Stimulated activated CD4-positive, alpha-beta T cell treated with anti-CD3 and anti-CD28 coated beads, Interleukin-12 subunit alpha, Interleukin-12 subunit beta, amount 100 ng/mL, for 24 hours (primary cell): ENCODE data around the gene CASQ1.

ENCODE experiments used
- DNase-seq, 2 experiments: peaks; one replicate each; pipeline ENCODE4 v3.0.0-alpha.2; 2020; ENCODE audit warnings: low read depth in 2 of 2

Gene CASQ1

GRCh38 chr1:160168609-160169369, 21.6 kb upstream of the CASQ1 start:
- DNase-seq, result no peak

GRCh38 chr1:160169553-160170399, 20.6 kb upstream of the CASQ1 start:
- DNase-seq, result no peak

DNA sequence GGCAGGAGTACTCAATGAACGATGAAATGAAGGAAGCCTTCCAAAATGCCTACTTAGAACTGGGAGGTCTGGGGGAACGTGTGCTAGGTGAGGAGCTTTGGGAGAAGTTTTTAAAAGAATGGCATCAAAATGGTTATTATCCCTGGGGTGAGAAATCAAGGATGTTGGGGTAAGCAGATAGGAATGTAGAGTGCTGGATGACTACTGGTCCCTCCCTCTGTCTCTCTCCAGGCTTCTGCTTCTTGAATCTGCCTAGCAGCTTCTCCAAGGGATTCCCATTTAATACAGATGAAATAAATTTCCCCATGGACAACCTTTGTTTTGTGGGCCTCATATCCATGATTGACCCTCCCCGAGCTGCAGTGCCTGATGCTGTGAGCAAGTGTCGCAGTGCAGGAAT, 19.0 kb upstream of the CASQ1 start:
- DNase-seq, result no peak

- DNase-seq, result no peak
These were observed 18.4 kb upstream of the CASQ1 start for GRCh38 chr1:160171980-160172379.

DNA sequence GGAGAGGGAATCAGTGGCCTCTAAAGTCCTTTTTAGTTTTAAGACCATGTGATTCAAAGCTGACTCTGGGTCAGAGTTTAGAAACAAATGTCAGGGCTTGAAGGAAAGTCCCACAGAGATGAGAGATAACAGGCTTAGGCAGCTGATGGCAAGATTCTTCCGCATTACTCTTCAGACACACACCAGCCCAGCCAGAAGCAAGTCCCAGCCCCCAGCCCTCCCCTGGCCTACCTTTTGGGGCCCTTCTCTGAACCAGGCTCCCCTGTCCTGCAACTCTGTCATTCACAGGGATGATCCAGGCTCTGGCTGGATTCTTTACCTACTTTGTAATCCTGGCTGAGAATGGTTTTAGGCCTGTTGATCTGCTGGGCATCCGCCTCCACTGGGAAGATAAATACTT, 13.1 kb upstream of the CASQ1 start:
- DNase-seq, result no peak

- DNase-seq, result no peak
These were observed 12.7 kb upstream of the CASQ1 start for GRCh38 chr1:160177667-160178066.

- no peak for DNase-seq
These were observed 11.6 kb upstream of the CASQ1 start for GRCh38 chr1:160178731-160179130.

GRCh38 chr1:160179336-160179735, 11.0 kb upstream of the CASQ1 start:
- DNase-seq, result no peak

DNA sequence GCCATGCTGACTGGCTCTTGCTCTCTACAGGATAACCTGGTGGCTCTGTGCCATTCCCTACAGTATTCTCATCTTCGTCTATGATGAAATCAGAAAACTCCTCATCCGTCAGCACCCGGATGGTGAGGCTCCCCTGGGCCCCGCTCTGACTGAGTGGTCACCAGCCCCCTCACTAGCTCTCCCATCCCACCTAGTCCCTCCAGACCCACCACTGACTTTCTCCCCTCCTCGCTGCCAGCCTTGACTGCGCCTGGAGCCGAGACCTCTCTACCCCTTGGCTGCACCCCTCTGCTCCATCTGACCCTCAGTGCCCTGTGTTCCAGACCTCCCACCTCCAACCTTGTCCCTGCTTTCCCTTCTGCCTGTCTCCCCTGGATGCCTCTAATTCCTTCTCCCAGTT, 4.1 kb upstream of the CASQ1 start:
- no peak for DNase-seq

GRCh38 chr1:160186729-160187128, 3.6 kb upstream of the CASQ1 start:
- no peak for DNase-seq

DNA sequence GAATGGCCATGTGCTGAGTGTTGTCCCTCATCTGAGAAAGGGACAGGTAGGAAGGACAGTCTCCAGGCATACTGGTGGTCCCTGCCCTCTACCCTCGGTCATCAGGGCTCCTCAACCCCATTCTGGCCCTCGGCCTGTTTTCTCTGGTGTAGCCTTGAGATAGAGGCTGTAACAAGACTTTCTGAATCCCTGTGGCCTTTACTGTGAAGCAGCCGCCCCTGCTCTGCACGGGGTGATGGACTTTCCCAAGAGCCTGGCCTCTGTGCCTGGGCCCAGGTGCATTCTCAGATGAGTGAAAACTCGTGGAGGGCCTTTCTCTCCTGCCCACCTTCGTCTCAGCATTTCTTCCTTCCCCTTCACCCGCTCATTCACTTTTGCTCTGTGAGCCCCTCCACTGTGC, 3.0 kb upstream of the CASQ1 start:
- no peak for DNase-seq

DNA sequence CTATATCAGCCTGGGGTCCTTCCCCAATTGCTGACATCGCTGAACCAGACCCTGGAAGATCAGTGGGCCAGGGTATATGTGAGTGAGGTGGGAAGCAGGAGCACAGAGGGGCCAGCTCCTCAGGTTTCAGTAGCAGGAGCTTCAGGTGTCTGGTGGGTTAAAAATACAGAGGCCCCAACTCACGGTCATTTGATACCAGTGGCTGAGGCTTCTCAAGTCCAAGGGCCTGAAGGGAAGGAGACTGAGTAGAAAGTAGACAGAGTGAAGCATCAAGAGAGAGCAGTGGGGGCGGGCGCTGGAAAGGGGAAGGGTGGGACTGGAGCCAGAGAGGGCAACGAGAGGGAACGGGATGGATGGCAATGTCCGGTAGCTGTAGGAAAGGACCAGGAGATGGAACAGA, 2.0 kb upstream of the CASQ1 start:
- DNase-seq, result no peak

DNA sequence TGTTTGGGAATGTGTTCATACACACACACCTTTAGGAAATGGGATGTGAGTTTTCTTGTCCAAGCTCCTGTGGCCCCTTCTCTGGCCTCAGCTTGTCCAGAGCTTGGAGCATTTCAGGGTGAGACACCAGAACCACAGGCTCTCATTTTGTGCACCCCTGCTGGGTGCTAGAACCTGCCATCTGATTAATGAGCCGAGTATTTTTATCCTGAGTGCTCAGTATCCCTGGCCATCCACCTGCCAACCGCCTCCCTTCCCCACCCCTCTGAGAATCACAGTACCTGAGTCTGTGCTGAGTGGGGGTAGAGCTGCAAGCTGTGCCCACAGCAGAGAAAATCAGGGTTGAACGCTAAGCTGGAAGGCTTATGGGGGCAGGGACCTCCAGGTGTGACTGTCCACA, 1.4 kb downstream of the CASQ1 start:
- DNase-seq, result no peak

DNA sequence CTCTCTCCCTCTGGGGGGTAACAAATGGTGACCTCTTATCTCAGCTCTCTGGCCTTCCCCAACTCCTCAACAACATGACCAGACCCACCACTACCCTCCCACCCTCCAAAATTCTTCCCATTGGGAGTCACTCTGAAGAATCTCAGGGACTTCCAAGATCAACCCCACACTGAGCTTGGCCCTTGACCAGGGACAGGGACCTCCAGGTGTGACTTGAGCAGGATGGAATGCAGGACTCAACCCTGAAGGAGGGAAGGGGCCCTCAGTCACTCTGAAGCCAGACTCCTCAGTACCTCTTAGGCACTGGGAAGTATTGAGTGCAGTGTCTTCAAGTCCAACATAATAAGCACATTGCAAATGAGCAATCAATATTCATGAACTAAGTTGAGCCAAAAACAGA, 1.9 kb downstream of the CASQ1 start:
- no peak for DNase-seq

- DNase-seq, result peak; percentile 62 to 82
These were observed 2.9 kb downstream of the CASQ1 start for GRCh38 chr1:160193091-160193819.

GRCh38 chr1:160193832-160194736, 3.7 kb downstream of the CASQ1 start:
- DNase-seq, result no peak

- no peak for DNase-seq
These were observed 4.3 kb downstream of the CASQ1 start for GRCh38 chr1:160194737-160195059.

DNA sequence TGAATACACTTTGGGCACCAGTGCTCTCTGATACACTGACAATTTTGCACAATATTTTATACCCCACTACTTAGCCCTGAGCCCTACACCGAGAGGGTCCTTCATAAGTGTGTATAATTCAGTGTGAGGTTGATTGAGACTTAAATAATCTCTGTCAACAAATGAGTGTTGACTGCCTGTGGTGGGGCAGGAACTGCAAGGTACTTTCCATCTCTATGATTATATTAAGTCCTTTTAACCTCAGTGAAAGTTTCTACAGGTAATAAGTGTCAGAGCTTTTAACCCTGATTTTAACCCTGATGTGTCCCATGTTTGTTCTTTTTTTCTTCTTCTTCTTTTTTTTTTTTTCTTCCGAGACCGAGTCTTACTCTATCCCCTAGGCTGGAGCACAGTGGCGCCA, 5.8 kb downstream of the CASQ1 start:
- no peak for DNase-seq

DNA sequence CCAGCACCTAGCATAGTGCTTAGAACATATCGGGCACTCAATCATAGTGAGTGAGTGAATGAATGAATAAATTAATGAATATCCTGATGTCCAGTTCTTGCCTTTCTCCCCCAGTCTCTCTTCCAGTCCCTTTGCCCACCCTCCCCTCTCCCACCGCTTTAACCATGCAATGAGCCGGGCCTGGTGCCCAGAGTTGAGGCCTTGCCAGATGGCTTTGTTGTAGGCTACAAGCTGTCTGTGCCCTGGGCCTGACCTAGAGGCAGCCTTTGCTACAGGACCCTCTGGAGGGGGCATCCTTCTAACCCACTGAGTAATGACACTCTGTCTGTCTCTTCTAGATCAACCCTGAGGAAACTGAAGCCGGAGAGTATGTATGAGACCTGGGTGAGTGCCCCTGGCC, 6.9 kb downstream of the CASQ1 start:
- DNase-seq, result no peak

DNA sequence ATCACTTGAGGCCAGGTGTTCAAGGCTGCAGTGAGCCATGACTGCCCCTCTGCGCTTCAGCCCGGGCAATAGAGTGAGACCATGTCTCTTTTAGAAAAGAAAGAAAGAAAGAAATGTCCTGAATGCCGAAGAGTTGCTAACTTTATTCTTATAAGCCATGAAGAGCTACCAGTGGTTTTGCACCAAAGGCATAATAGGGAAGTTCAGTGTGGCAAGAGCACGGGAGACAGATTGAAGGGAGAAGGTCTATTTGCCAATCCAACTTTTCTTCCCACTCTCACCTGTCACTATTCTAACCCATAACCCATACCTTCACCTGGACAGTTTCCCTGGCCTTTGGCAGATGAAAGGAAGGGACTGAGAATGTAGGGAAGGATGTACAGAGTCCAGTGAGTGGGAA, 10.4 kb downstream of the CASQ1 start:
- DNase-seq, result no peak

DNA sequence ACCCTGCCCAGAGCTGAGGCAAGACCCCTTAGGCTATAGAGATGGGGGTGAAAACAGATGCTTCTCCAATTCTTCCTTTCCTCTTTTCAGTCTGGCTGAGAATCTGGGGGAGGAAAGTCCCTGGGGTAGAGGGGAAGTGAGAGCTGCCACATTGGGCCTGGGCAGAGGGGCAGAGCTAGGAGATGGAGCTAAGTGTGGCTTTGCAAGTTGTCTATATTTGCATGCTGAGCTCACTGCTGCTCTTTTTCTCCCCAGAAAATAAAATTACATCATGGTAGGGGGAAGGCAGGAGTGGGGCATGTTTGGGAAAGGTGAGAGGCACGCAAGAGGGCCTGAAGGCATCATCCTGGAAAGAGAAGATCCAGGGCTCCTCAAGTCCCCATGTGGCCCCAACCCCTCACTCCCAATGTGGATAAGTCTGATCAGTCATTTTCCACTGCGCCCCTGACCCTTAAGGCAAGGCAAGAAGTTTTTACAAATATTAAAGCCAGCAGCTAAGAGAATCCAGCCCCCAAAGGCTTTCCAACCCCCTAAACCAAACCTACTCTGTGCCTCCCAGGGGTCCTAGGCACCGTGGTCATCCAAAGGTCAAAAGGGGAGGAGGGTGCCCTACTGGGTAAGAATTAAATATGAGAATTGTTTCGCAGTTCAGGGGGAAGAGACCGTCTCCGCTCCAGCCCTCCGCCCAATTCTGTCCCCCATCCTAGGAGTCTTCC, 14.3 kb downstream of the CASQ1 start:
- DNase-seq, result no peak
